ENCODE results near the gene HSPA14. TPM values are rescaled to one million over a fixed set of nuclear protein-coding genes. Genes with fewer than 3 reads are reported as not detected.

The HSPA14 gene
- total RNA-seq, 1 experiment from 2014 or later, result 19.9 TPM

DNA sequence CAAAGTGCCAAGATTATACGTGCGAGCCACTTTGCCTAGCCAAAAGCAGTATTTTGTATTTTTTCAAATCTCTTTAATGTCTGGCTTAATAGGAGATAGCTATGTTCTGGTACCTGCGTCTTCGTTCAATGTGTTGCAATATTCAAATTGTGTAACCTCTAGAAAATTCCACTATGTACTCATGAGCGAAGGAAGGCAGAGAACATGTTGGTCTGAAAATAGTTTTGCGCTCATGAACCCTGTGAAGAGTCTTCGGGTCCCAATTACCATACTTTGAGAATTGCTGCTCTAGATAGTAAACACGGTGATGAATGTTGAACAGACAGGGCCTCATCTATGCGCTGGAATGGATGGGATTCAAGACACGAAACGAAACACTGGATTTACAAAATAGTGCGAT is 37.8 kb downstream of the HSPA14 start:
- H3K36me3 ChIP-seq (ENCODE audit: control insufficient read depth in 1 of 2, insufficient read depth in 2 of 2, low read length in 2 of 2), result peaks cover 0 to 4% of the 10 kb centered on the region in 2 experiments; a peak in 1 of 4 replicates
- no peak for ATAC-seq
- no peaks in the 10 kb centered on the region for H3K9me3 ChIP-seq (ENCODE audit: control insufficient read depth in 1 of 2, insufficient read depth in 1 of 2, low read depth in 1 of 2, low read length in 2 of 2)
- H3K27me3 ChIP-seq (ENCODE audit: insufficient read depth, low read length), result no peaks in the 10 kb centered on the region
- no peak overlapping the region for H2AFZ ChIP-seq (ENCODE audit: low read depth, low read length, poor library complexity, severe bottlenecking)
- ChIA-PET RAD21 (ENCODE audit: low non-redundant PET in 1 of 2, low total read pairs in 2 of 2, uncharacterized antibody in 2 of 2, unreplicated experiment in 2 of 2) (no interaction called here), CTCF (no interaction called here), POLR2A (no interaction called here)
- no peak overlapping the region for H3K4me2 ChIP-seq (ENCODE audit: low read length)
- H3K4me3 ChIP-seq (replicated peaks in 1 of 2; ENCODE audit: low read depth in 1 of 2, low read length in 2 of 2), result no peak overlapping the region
- TF ChIP-seq, protein P1, sequence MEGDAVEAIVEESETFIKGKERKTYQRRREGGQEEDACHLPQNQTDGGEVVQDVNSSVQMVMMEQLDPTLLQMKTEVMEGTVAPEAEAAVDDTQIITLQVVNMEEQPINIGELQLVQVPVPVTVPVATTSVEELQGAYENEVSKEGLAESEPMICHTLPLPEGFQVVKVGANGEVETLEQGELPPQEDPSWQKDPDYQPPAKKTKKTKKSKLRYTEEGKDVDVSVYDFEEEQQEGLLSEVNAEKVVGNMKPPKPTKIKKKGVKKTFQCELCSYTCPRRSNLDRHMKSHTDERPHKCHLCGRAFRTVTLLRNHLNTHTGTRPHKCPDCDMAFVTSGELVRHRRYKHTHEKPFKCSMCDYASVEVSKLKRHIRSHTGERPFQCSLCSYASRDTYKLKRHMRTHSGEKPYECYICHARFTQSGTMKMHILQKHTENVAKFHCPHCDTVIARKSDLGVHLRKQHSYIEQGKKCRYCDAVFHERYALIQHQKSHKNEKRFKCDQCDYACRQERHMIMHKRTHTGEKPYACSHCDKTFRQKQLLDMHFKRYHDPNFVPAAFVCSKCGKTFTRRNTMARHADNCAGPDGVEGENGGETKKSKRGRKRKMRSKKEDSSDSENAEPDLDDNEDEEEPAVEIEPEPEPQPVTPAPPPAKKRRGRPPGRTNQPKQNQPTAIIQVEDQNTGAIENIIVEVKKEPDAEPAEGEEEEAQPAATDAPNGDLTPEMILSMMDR (IDR thresholded peaks at IDR 0.05 in 2 of 3, conservative IDR thresholded peaks at IDR 0.05 in 1 of 3; ENCODE audit: borderline replicate concordance in 1 of 3, insufficient read depth in 1 of 3, low read depth in 2 of 3, low read length in 2 of 3), result no peak
- TF ChIP-seq SIN3A (IDR thresholded peaks at IDR 0.05; ENCODE audit: low read depth), result no peak
- TF ChIP-seq POLR2A (IDR thresholded peaks at IDR 0.05; ENCODE audit: borderline replicate concordance, extremely low read depth, insufficient read depth, insufficient read length), result no peak
- TF ChIP-seq EZH2phosphoT487 (IDR thresholded peaks at IDR 0.05; ENCODE audit: borderline replicate concordance), result no peak
- TF ChIP-seq EGR1 (IDR thresholded peaks at IDR 0.05; ENCODE audit: low read depth), result no peak
- TF ChIP-seq YY1 (IDR thresholded peaks at IDR 0.05; ENCODE audit: extremely low read depth, insufficient replicate concordance, low read depth, low read length), result no peak
- TF ChIP-seq TCF7L2 (IDR thresholded peaks at IDR 0.05; ENCODE audit: borderline replicate concordance, extremely low read depth, insufficient read depth, insufficient read length), result no peak
- TF ChIP-seq ZBTB33 (IDR thresholded peaks at IDR 0.05; ENCODE audit: extremely low read depth, insufficient replicate concordance, low read length), result no peak
- TF ChIP-seq RAD21 (IDR thresholded peaks at IDR 0.05; ENCODE audit: low read depth), result no peak
- TF ChIP-seq CBX3 (IDR thresholded peaks at IDR 0.05; ENCODE audit: low read depth), result no peak
- no peak for TF ChIP-seq FOSL1 (IDR thresholded peaks at IDR 0.05; ENCODE audit: low read depth)
- no peak for TF ChIP-seq SP1 (IDR thresholded peaks at IDR 0.05; ENCODE audit: low read depth)
- TF ChIP-seq, protein P2, sequence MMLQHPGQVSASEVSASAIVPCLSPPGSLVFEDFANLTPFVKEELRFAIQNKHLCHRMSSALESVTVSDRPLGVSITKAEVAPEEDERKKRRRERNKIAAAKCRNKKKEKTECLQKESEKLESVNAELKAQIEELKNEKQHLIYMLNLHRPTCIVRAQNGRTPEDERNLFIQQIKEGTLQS (IDR thresholded peaks at IDR 0.05), result no peak
- no peak for TF ChIP-seq ZFX (IDR thresholded peaks at IDR 0.05)
- no peak for TF ChIP-seq EZH2 (IDR thresholded peaks at IDR 0.05)
- no peak for TF ChIP-seq JUND (IDR thresholded peaks at IDR 0.05)
- TF ChIP-seq REST (IDR thresholded peaks at IDR 0.05; ENCODE audit: low read depth), result no peak
- no peak for TF ChIP-seq POLR2AphosphoS5 (IDR thresholded peaks at IDR 0.05; ENCODE audit: low read depth, low read length)
- peaks cover 9 to 24% of the 10 kb centered on the region in 2 experiments for H3K4me1 ChIP-seq (ENCODE audit: control insufficient read depth in 1 of 2, insufficient read depth in 2 of 2, low read length in 2 of 2)
- no peak overlapping the region for H3K27ac ChIP-seq (ENCODE audit: low read depth, low read length)
- intact Hi-C loops (cut with micrococcal nuclease), result loop anchor here (5.0 kb wide), 2 partner anchors 39 to 231 kb away; partner anchors contain the start of genes CDNF, HSPA14 and MSANTD7
- BruUV-seq (replicated peaks), result no TSS peak
- no peaks in the 10 kb centered on the region for H4K20me1 ChIP-seq (ENCODE audit: insufficient read depth)
- peaks cover 42% of the 10 kb centered on the region for H3K79me2 ChIP-seq (ENCODE audit: insufficient read depth, low read length)
- H3K9ac ChIP-seq (ENCODE audit: low read length), result no peak overlapping the region
- no peak for DNase-seq (ENCODE audit: low read depth, low spot score)
- no peaks in the 10 kb centered on the region for H3K9me2 ChIP-seq (ENCODE audit: insufficient read depth)

Measured in HCT116 (cell line).